Activated CD8-positive, alpha-beta T cell treated with anti-CD3 and anti-CD28 coated beads for 36 hours (primary cell): ENCODE data around the gene SLC15A1. TPM values are rescaled to one million over a fixed set of nuclear protein-coding genes. Genes with fewer than 3 reads are reported as not detected.

Source experiments
- ATAC-seq: fragments of 200-7000 bp; cut with Tn5 transposase; one replicate; pipeline ENCODE4 v1.10.0; 2021; ENCODE audit warnings: mild to moderate bottlenecking, moderate library complexity
- CTCF ChIA-PET: fragments of 350-600 bp; sonication (Branson Sonifier 250); formaldehyde crosslinking; loops from one replicate; lab custom pipeline; 2021; ENCODE audit warnings: antibody characterized with exemption; lab: Charles Lee
- POLR2A ChIA-PET: fragments of 350-600 bp; sonication (Branson Sonifier 250); formaldehyde crosslinking; loops from one replicate; lab custom pipeline; 2021; ENCODE audit warnings: antibody characterized with exemption; lab: Charles Lee
- DNase-seq: peaks from one replicate; pipeline ENCODE4 v3.0.0-alpha.2; 2020
- H3K27ac Mint-ChIP-seq: one replicate; pipeline ENCODE4 v1.8.0; 2021; ENCODE audit warnings: mild to moderate bottlenecking, mixed read lengths
- H3K27me3 Mint-ChIP-seq: one replicate; pipeline ENCODE4 v1.8.0; 2021; ENCODE audit warnings: mixed read lengths
- H3K36me3 Mint-ChIP-seq: one replicate; pipeline ENCODE4 v1.8.0; 2021; ENCODE audit warnings: low read depth, mixed read lengths
- H3K4me1 Mint-ChIP-seq: one replicate; pipeline ENCODE4 v1.8.0; 2021; ENCODE audit warnings: low read depth, mixed read lengths
- H3K4me3 Mint-ChIP-seq: one replicate; pipeline ENCODE4 v1.8.0; 2021; ENCODE audit warnings: mild to moderate bottlenecking, moderate library complexity, mixed read lengths
- H3K9me3 Mint-ChIP-seq: one replicate; pipeline ENCODE4 v1.8.0; 2021; ENCODE audit warnings: mixed read lengths
- intact Hi-C: fragments of 100-400 bp; cut with micrococcal nuclease; formaldehyde crosslinking; loops from one replicate; pipeline ENCODE4 v1.10.0; 2022
- total RNA-seq, 2 experiments: library from RNA; stranded (reverse); gene quantifications; one replicate each; pipeline ENCODE4 v1.2.3, GENCODE V29; 2021
- TF ChIP-seq, protein P1 (sequence below): fragments of 200-600 bp; IDR thresholded peaks from one replicate; pipeline ENCODE4 v1.8.0; 2022; ENCODE audit warnings: antibody characterized with exemption, mild to moderate bottlenecking

SLC15A1 gene
- total RNA-seq, 2 experiments from 2014 or later = not detected

GRCh38 chr13:98657506-98658085 is 94.9 kb downstream of the SLC15A1 start:
- intact Hi-C loops = no loop called here
- CTCF ChIA-PET = interaction anchor here (0.8 kb wide), 1 partner anchor 212 kb away, joined by 3 read pairs; no protein-coding TSS in a partner anchor
- POLR2A ChIA-PET = no interaction called here
- Mint-ChIP-seq H3K27ac (no peak overlapping the region), H3K27me3 (peaks cover 2% of the 10 kb centered on the region), H3K9me3 (no peaks in the 10 kb centered on the region), H3K36me3 (no peaks in the 10 kb centered on the region), H3K4me1 (peaks cover 4% of the 10 kb centered on the region), H3K4me3 (no peak overlapping the region)
- TF ChIP-seq, protein P1, sequence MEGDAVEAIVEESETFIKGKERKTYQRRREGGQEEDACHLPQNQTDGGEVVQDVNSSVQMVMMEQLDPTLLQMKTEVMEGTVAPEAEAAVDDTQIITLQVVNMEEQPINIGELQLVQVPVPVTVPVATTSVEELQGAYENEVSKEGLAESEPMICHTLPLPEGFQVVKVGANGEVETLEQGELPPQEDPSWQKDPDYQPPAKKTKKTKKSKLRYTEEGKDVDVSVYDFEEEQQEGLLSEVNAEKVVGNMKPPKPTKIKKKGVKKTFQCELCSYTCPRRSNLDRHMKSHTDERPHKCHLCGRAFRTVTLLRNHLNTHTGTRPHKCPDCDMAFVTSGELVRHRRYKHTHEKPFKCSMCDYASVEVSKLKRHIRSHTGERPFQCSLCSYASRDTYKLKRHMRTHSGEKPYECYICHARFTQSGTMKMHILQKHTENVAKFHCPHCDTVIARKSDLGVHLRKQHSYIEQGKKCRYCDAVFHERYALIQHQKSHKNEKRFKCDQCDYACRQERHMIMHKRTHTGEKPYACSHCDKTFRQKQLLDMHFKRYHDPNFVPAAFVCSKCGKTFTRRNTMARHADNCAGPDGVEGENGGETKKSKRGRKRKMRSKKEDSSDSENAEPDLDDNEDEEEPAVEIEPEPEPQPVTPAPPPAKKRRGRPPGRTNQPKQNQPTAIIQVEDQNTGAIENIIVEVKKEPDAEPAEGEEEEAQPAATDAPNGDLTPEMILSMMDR = no peak
- ATAC-seq = no peak
- no peak for DNase-seq

DNA sequence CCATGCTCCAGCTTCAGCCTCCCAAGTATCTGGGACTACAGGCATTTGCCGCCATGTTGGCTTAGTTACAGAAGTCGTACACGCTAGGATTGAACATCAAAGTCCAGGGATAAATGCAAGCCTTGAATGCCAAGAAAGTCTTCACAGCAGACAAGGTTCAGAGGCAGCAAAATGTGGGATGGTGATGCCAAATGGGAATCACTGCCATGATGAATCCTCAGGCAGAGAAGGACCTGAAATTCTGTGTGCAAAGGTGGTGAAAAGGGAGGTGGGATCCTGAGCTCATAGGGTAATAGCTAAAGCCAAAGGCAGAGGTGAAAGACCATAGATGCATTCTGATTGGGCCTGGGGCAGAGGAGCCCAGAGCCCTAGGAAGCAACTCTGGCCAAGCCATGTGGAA is 96.2 kb downstream of the SLC15A1 start:
- peaks cover 4% of the 10 kb centered on the region for H3K4me1 Mint-ChIP-seq
- no peak overlapping the region for H3K27ac Mint-ChIP-seq
- TF ChIP-seq, protein P1 = no peak
- H3K9me3 Mint-ChIP-seq = no peaks in the 10 kb centered on the region
- H3K36me3 Mint-ChIP-seq = no peaks in the 10 kb centered on the region
- DNase-seq = no peak
- intact Hi-C loops = no loop called here
- ChIA-PET POLR2A (interaction anchor here (0.9 kb wide), 1 partner anchor 210 kb away, joined by 4 read pairs; no protein-coding TSS in a partner anchor), CTCF (interaction anchor here (1.5 to 9.8 kb wide), 2 partner anchors 12 to 210 kb away, joined by 3 to 160 read pairs; no protein-coding TSS in a partner anchor)
- peaks cover 2% of the 10 kb centered on the region for H3K27me3 Mint-ChIP-seq
- ATAC-seq = no peak
- H3K4me3 Mint-ChIP-seq = no peak overlapping the region

- H3K4me1 Mint-ChIP-seq = peaks cover 4% of the 10 kb centered on the region
- intact Hi-C loops = loop anchor here (2.0 kb wide), 1 partner anchor 207 kb away; no protein-coding TSS in a partner anchor
- H3K9me3 Mint-ChIP-seq = no peaks in the 10 kb centered on the region
- H3K36me3 Mint-ChIP-seq = no peaks in the 10 kb centered on the region
- POLR2A ChIA-PET = interaction anchor here (0.7 to 0.9 kb wide), 2 partner anchors 89 to 152 kb away, joined by 3 read pairs; no protein-coding TSS in a partner anchor
- TF ChIP-seq, protein P1 = peak; percentile 93
- ATAC-seq = peak; percentile 99
- peak; percentile 88 for DNase-seq
- no peak overlapping the region for H3K4me3 Mint-ChIP-seq
- no peak overlapping the region for H3K27ac Mint-ChIP-seq
- H3K27me3 Mint-ChIP-seq = peaks cover 2% of the 10 kb centered on the region
- CTCF ChIA-PET = interaction anchor here (0.5 to 9.8 kb wide), 64 partner anchors 8 to 309 kb away, joined by 3 to 160 read pairs (median 6); partner anchors contain the start of gene STK24
These were observed 98.9 kb downstream of the SLC15A1 start for GRCh38 chr13:98653463-98653985.

- H3K4me3 Mint-ChIP-seq = no peak overlapping the region
- intact Hi-C loops = loop anchor here (2.0 kb wide), 1 partner anchor 206 kb away; no protein-coding TSS in a partner anchor
- no peak overlapping the region for H3K27ac Mint-ChIP-seq
- peak; percentile 43 for ATAC-seq
- ChIA-PET CTCF (interaction anchor here (0.6 to 9.8 kb wide), 65 partner anchors 9 to 254 kb away, joined by 3 to 160 read pairs (median 5); partner anchors contain the start of gene STK24), POLR2A (interaction anchor here (0.7 to 0.9 kb wide), 2 partner anchors 88 to 151 kb away, joined by 3 read pairs; no protein-coding TSS in a partner anchor)
- no peaks in the 10 kb centered on the region for H3K9me3 Mint-ChIP-seq
- TF ChIP-seq, protein P1 = no peak
- DNase-seq = no peak
- peaks cover 2% of the 10 kb centered on the region for H3K27me3 Mint-ChIP-seq
- H3K36me3 Mint-ChIP-seq = no peaks in the 10 kb centered on the region
- peaks cover 4% of the 10 kb centered on the region for H3K4me1 Mint-ChIP-seq
These were observed 99.6 kb downstream of the SLC15A1 start for GRCh38 chr13:98652721-98653462.
